CD14-positive monocyte (primary cell): ENCODE results near the gene CDH4. TPM values are rescaled to one million over a fixed set of nuclear protein-coding genes. Genes with fewer than 3 reads are reported as not detected.

Source experiments
- DNase-seq, 3 donors: peaks; one replicate each; pipeline ENCODE4 v3.0.0-alpha.2; 2011 to 2022
- H2AFZ ChIP-seq: 2 replicates; pipeline ENCODE4 v1.6.0; 2012; ENCODE audit warnings: mild to moderate bottlenecking, low read depth, low read length, inconsistent platforms; ENCODE audit not compliant: insufficient read depth, poor library complexity, severe bottlenecking
- H3K27ac ChIP-seq, 2 donors: 1 replicate in 1 of 2; 2 replicates in 1 of 2; pipeline ENCODE4 v1.5.1; 2012 to 2013; ENCODE audit warnings: low read length in 2 of 2, control low read depth in 1 of 2, inconsistent platforms in 1 of 2, low read depth in 1 of 2, mild to moderate bottlenecking in 1 of 2
- H3K27me3 ChIP-seq, 2 donors: one replicate each; pipeline versions ENCODE4 v1.6.0 to v1.6.1; 2011 to 2013; ENCODE audit warnings: low read length in 2 of 2; ENCODE audit not compliant: control insufficient read depth in 2 of 2, insufficient read depth in 2 of 2
- H3K36me3 ChIP-seq, 2 donors: replicated peaks in 1 of 2; 1 replicate in 1 of 2; 2 replicates in 1 of 2; pipeline versions ENCODE4 v1.5.1 to v1.6.1; 2012 to 2013; ENCODE audit warnings: low read length in 2 of 2, control low read depth in 1 of 2, inconsistent platforms in 1 of 2, mild to moderate bottlenecking in 1 of 2; ENCODE audit not compliant: insufficient read depth in 2 of 2, control insufficient read depth in 1 of 2
- H3K4me1 ChIP-seq, 2 donors: 1 replicate in 1 of 2; 2 replicates in 1 of 2; pipeline versions ENCODE4 v1.5.1 to v1.6.1; 2012 to 2013; ENCODE audit warnings: low read length in 2 of 2, control low read depth in 1 of 2, inconsistent platforms in 1 of 2, mild to moderate bottlenecking in 1 of 2, moderate library complexity in 1 of 2; ENCODE audit not compliant: insufficient read depth in 2 of 2, control insufficient read depth in 1 of 2
- H3K4me2 ChIP-seq: replicated peaks from 2 replicates; pipeline ENCODE3; 2012; ENCODE audit warnings: low read length, moderate library complexity, mild to moderate bottlenecking; ENCODE audit not compliant: poor library complexity, severe bottlenecking; ENCODE audit errors: extremely low read depth
- H3K4me3 ChIP-seq, 3 experiments: fragments of 200-600 bp in 1 of 3; sonication (generic) in 1 of 3; replicated peaks in 1 of 3; 1 replicate in 2 of 3; 2 replicates in 1 of 3; pipeline ENCODE4 v1.5.1; 2011 to 2013; ENCODE audit warnings: low read length in 3 of 3, mild to moderate bottlenecking in 3 of 3, control low read depth in 2 of 3, low read depth in 2 of 3, inconsistent platforms in 1 of 3, moderate library complexity in 1 of 3
- H3K79me2 ChIP-seq: 2 replicates; pipeline ENCODE4 v1.6.0; 2012; ENCODE audit warnings: mild to moderate bottlenecking, control low read depth, inconsistent platforms, low read length, moderate library complexity; ENCODE audit not compliant: insufficient read depth
- H3K9ac ChIP-seq: 2 replicates; pipeline ENCODE4 v1.6.0; 2017; ENCODE audit warnings: low read length, mild to moderate bottlenecking; ENCODE audit not compliant: insufficient read depth, poor library complexity, severe bottlenecking
- H3K9me3 ChIP-seq, 2 donors: replicated peaks in 1 of 2; 1 replicate in 1 of 2; 2 replicates in 1 of 2; pipeline versions ENCODE4 v1.5.1 to v1.6.1; 2012 to 2013; ENCODE audit warnings: low read length in 2 of 2, control low read depth in 1 of 2; ENCODE audit not compliant: control insufficient read depth in 1 of 2, insufficient read depth in 1 of 2
- H4K20me1 ChIP-seq: 2 replicates; pipeline ENCODE4 v1.6.0; 2012; ENCODE audit warnings: mild to moderate bottlenecking, low read length, control low read depth, moderate library complexity; ENCODE audit not compliant: insufficient read depth
- H3K27ac Mint-ChIP-seq, 7 donors: one replicate each; pipeline ENCODE4 v1.8.0; 2020; ENCODE audit warnings: mild to moderate bottlenecking in 7 of 7, mixed read lengths in 7 of 7, moderate library complexity in 6 of 7, inconsistent platforms in 2 of 7
- H3K27me3 Mint-ChIP-seq, 3 donors: one replicate each; pipeline ENCODE4 v1.8.0; 2021 to 2022; ENCODE audit warnings: low read depth in 3 of 3, mild to moderate bottlenecking in 3 of 3, mixed read lengths in 3 of 3, moderate library complexity in 3 of 3, inconsistent platforms in 1 of 3
- H3K36me3 Mint-ChIP-seq, 2 donors: one replicate each; pipeline ENCODE4 v1.8.0; 2020; ENCODE audit warnings: mixed read lengths in 2 of 2, inconsistent platforms in 1 of 2, mild to moderate bottlenecking in 1 of 2
- H3K4me1 Mint-ChIP-seq: one replicate; pipeline ENCODE4 v1.8.0; 2020; ENCODE audit warnings: mild to moderate bottlenecking, mixed read lengths
- H3K4me3 Mint-ChIP-seq, 2 donors: one replicate each; pipeline ENCODE4 v1.8.0; 2020; ENCODE audit warnings: mild to moderate bottlenecking in 2 of 2, mixed read lengths in 2 of 2, moderate library complexity in 1 of 2
- H3K9me3 Mint-ChIP-seq, 7 donors: one replicate each; pipeline ENCODE4 v1.8.0; 2020 to 2022; ENCODE audit warnings: mixed read lengths in 7 of 7, mild to moderate bottlenecking in 6 of 7, moderate library complexity in 6 of 7, inconsistent platforms in 2 of 7
- CTCF ChIP-seq: fragments of 200-600 bp; IDR thresholded peaks from one replicate; pipeline ENCODE4 v1.8.0; 2022; ENCODE audit warnings: antibody characterized with exemption, mild to moderate bottlenecking
- WGBS: methylation state at CpG from one replicate; pipeline ENCODE4 v1.1.5; 2013; ENCODE audit warnings: missing lambda C conversion rate; ENCODE audit not compliant: insufficient coverage; 5-methylcytosine and 5-hydroxymethylcytosine counted together
- intact Hi-C, 2 donors: fragments of 100-400 bp; cut with micrococcal nuclease; formaldehyde crosslinking; loops; one replicate each; pipeline versions ENCODE4 v1.15.0 to v1.15.1; 2023
- polyA plus RNA-seq, 3 donors: library from polyadenylated mRNA; depleted of rRNA in 1 of 3; unstranded in 2 of 3; stranded (reverse) in 1 of 3; fragments of 300-500 nt in 2 of 3; fragments of >200 nt in 1 of 3; fragmentation: Illumina TruSeq in 2 of 3; gene quantifications; 1 replicate in 2 of 3; 2 replicates in 1 of 3; pipeline ENCODE4 v1.2.3, GENCODE V29; 2012 to 2021

The CDH4 gene
- polyA plus RNA-seq, 3 donors, result not detected

- no peaks in the 10 kb centered on the region for H3K79me2 ChIP-seq
- no peak overlapping the region for H3K4me3 ChIP-seq
- no CpG with 5 or more reads among the region's 2 CpGs for WGBS
- Mint-ChIP-seq H3K36me3 (no peaks in the 10 kb centered on the region), H3K4me1 (no peaks in the 10 kb centered on the region), H3K9me3 (peaks cover 1 to 29% (median 8%) of the 10 kb centered on the region in 7 donors), H3K4me3 (no peak overlapping the region), H3K27ac (no peak overlapping the region), H3K27me3 (peaks cover 0 to 5% (median 2%) of the 10 kb centered on the region in 3 donors)
- no peak overlapping the region for H3K9ac ChIP-seq
- H3K4me1 ChIP-seq, result no peaks in the 10 kb centered on the region
- no peak for TF ChIP-seq CTCF
- H2AFZ ChIP-seq, result no peak overlapping the region
- DNase-seq, result no peak
- H3K4me2 ChIP-seq, result no peak overlapping the region
- no peaks in the 10 kb centered on the region for H3K27me3 ChIP-seq
- no peak overlapping the region for H3K27ac ChIP-seq
- no peaks in the 10 kb centered on the region for H3K36me3 ChIP-seq
- H3K9me3 ChIP-seq, result peaks cover 7 to 62% of the 10 kb centered on the region in 2 donors
- H4K20me1 ChIP-seq, result no peaks in the 10 kb centered on the region
- intact Hi-C loops, result no loop called here
Measured at GRCh38 chr20:61449916-61450315, 197.9 kb downstream of the CDH4 start.

GRCh38 chr20:61450549-61450948 lies 198.5 kb downstream of the CDH4 start:
- no peaks in the 10 kb centered on the region for H3K27me3 ChIP-seq
- peaks cover 1 to 30% (median 8%) of the 10 kb centered on the region in 7 donors for H3K9me3 Mint-ChIP-seq
- H3K79me2 ChIP-seq, result no peaks in the 10 kb centered on the region
- H3K27ac Mint-ChIP-seq, result no peak overlapping the region
- peaks cover 9 to 62% of the 10 kb centered on the region in 2 donors for H3K9me3 ChIP-seq
- peaks cover 0 to 5% (median 2%) of the 10 kb centered on the region in 3 donors for H3K27me3 Mint-ChIP-seq
- no peak overlapping the region for H2AFZ ChIP-seq
- H3K36me3 Mint-ChIP-seq, result no peaks in the 10 kb centered on the region
- no peak overlapping the region for H3K4me2 ChIP-seq
- no peak overlapping the region for H3K4me3 ChIP-seq
- DNase-seq, result no peak
- H3K4me3 Mint-ChIP-seq, result no peak overlapping the region
- H3K27ac ChIP-seq, result no peak overlapping the region
- intact Hi-C loops, result no loop called here
- WGBS, result 87% methylated on average over 5 of the region's 6 CpGs
- no peak overlapping the region for H3K9ac ChIP-seq
- TF ChIP-seq CTCF, result no peak
- H3K4me1 Mint-ChIP-seq, result no peaks in the 10 kb centered on the region
- no peaks in the 10 kb centered on the region for H3K4me1 ChIP-seq
- no peaks in the 10 kb centered on the region for H4K20me1 ChIP-seq
- no peaks in the 10 kb centered on the region for H3K36me3 ChIP-seq
